Measurements from ENCODE around the gene GP5. TPM values are rescaled to one million over a fixed set of nuclear protein-coding genes. Genes with fewer than 3 reads are reported as not detected.

GP5 gene
- total RNA-seq, 1 experiment from 2014 or later: not detected

GRCh38 chr3:194369522-194370279 is 29.4 kb downstream of the GP5 start, which contains the start of gene LRRC15:
Gene LRRC15 (minus strand): TSS chr3:194369743. CDS start chr3:194361043, 8,700 bp downstream.
- TF ChIP-seq, protein P1, sequence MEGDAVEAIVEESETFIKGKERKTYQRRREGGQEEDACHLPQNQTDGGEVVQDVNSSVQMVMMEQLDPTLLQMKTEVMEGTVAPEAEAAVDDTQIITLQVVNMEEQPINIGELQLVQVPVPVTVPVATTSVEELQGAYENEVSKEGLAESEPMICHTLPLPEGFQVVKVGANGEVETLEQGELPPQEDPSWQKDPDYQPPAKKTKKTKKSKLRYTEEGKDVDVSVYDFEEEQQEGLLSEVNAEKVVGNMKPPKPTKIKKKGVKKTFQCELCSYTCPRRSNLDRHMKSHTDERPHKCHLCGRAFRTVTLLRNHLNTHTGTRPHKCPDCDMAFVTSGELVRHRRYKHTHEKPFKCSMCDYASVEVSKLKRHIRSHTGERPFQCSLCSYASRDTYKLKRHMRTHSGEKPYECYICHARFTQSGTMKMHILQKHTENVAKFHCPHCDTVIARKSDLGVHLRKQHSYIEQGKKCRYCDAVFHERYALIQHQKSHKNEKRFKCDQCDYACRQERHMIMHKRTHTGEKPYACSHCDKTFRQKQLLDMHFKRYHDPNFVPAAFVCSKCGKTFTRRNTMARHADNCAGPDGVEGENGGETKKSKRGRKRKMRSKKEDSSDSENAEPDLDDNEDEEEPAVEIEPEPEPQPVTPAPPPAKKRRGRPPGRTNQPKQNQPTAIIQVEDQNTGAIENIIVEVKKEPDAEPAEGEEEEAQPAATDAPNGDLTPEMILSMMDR (conservative IDR thresholded peaks at IDR 0.05): 0 out of 3 replicates have a peak, but pooled peaks have one; percentile 11
- H3K4me2 ChIP-seq (ENCODE audit: insufficient read depth, insufficient read length, low read length): peak within 1 kb of the TSS; percentile 56
- no CpG with 5 or more reads among the region's 21 CpGs for WGBS (ENCODE audit: extremely low coverage, insufficient read length, low lambda C conversion rate)

More at GRCh38 chr3:194369522-194370279, 29.4 kb downstream of the GP5 start, which contains the start of gene LRRC15:
- Histone ChIP-seq H3K56ac (ENCODE audit: insufficient read length, low read depth, low read length) (no peak within 1 kb of the TSS), H4K91ac (ENCODE audit: insufficient read length, low read depth, low read length) (no peak within 1 kb of the TSS), H2BK5ac (ENCODE audit: insufficient read length, low read length) (no peak within 1 kb of the TSS), H3K27ac (ENCODE audit: insufficient read length, low read depth, low read length) (no peak within 1 kb of the TSS), H3K9me3 (ENCODE audit: control insufficient read depth, low read depth, low read length) (no peaks in the 10 kb centered on the region), H3K79me2 (ENCODE audit: insufficient read depth, low read length) (no peaks in the 10 kb centered on the region), H3T11ph (ENCODE audit: low read length) (no peak within 1 kb of the TSS), H3K4me1 (ENCODE audit: insufficient read depth, low read length) (no peaks in the 10 kb centered on the region), H4K5ac (ENCODE audit: insufficient read length, low read depth, low read length) (no peak within 1 kb of the TSS), H3K79me1 (ENCODE audit: insufficient read depth, low read depth, low read length, poor library complexity, severe bottlenecking) (no peaks in the 10 kb centered on the region), H3K14ac (ENCODE audit: insufficient read depth, low read length) (no peak within 1 kb of the TSS; the same call in none of the 2 replicates), H2BK20ac (ENCODE audit: low read depth, low read length, poor library complexity, severe bottlenecking) (no peak within 1 kb of the TSS), H4K20me1 (ENCODE audit: control insufficient read depth, insufficient read depth, insufficient read length) (no peaks in the 10 kb centered on the region), H2AFZ (ENCODE audit: low read length) (no peak within 1 kb of the TSS), H2BK120ac (ENCODE audit: low read depth, low read length, poor library complexity, severe bottlenecking) (no peak within 1 kb of the TSS), H3K4ac (ENCODE audit: low read depth, low read length) (no peak within 1 kb of the TSS), H4K8ac (replicated peaks; ENCODE audit: insufficient read length, low read depth, low read length) (no peak within 1 kb of the TSS), H3K9ac (ENCODE audit: extremely low read depth, insufficient read length, low read length) (no peak within 1 kb of the TSS), H3K23me2 (ENCODE audit: insufficient read length, low read depth, low read length, poor library complexity, severe bottlenecking) (no peaks in the 10 kb centered on the region), H3K23ac (ENCODE audit: insufficient read length, low read depth, low read length) (no peak within 1 kb of the TSS), H3K27me3 (ENCODE audit: insufficient read depth, low read length) (no peaks in the 10 kb centered on the region; the same call in 1 of the 2 replicates), H2BK12ac (ENCODE audit: insufficient read length, low read depth, low read length) (no peak within 1 kb of the TSS), H2AK5ac (ENCODE audit: insufficient read length, low read length) (no peak within 1 kb of the TSS), H2BK15ac (ENCODE audit: low read depth, low read length) (no peak within 1 kb of the TSS), H3K18ac (ENCODE audit: insufficient read length, low read depth, low read length) (no peak within 1 kb of the TSS)
- peak within 1 kb of the TSS; percentile 38 to 77; a peak in 4 of 5 replicates for H3K4me3 Mint-ChIP-seq
- peaks cover 24 to 37% of the 10 kb centered on the region in 2 experiments for H3K4me1 Mint-ChIP-seq
- DNase-seq: peak; percentile 76
- no peaks in the 10 kb centered on the region; a peak in 1 of 5 replicates for H3K9me3 Mint-ChIP-seq
- H3K36me3 Mint-ChIP-seq (ENCODE audit: insufficient read depth in 1 of 3, low read depth in 3 of 3): no peaks in the 10 kb centered on the region; a peak in 1 of 7 replicates
- peaks cover 21% of the 10 kb centered on the region for H3K27me3 Mint-ChIP-seq (ENCODE audit: low read depth)
- peak within 1 kb of the TSS in 1 of 3 experiments; percentile 62; a peak in 1 of 7 replicates for H3K27ac Mint-ChIP-seq

All from H9 (cell line).